Adrenal gland (tissue), 12 donors: ENCODE measurements around the gene FCER1G. TPM values are rescaled to one million over a fixed set of nuclear protein-coding genes. Genes with fewer than 3 reads are reported as not detected.
"Not testable (repeated sequence)": the region's sequence is repeated elsewhere in the genome, so short reads cannot be mapped to it uniquely, and the experiment has no call there.

ENCODE experiments used
- DNase-seq, 7 donors: peaks; one replicate each; pipeline ENCODE4 v3.0.0-alpha.2; 2019 to 2020
- H3K27ac ChIP-seq, 5 donors: fragments of 200-600 bp; sonication (generic) in 4 of 5; 1 replicate in 3 of 5; 2 replicates in 2 of 5; pipeline versions ENCODE4 v1.5.1 to v1.8.0; 2016 to 2020; ENCODE audit warnings: mild to moderate bottlenecking in 1 of 5
- H3K27me3 ChIP-seq: fragments of 200-600 bp; 2 replicates; pipeline ENCODE4 v1.8.0; 2021
- H3K36me3 ChIP-seq, 2 donors: fragments of 200-600 bp; replicated peaks in 1 of 2; 1 replicate in 1 of 2; 2 replicates in 1 of 2; pipeline versions ENCODE4 v1.5.1 to v1.8.0; 2018 to 2022
- H3K4me1 ChIP-seq, 2 donors: fragments of 200-600 bp; replicated peaks in 1 of 2; 1 replicate in 1 of 2; 2 replicates in 1 of 2; pipeline versions ENCODE4 v1.5.1 to v1.8.0; 2018 to 2021
- H3K4me3 ChIP-seq, 4 donors: fragments of 200-600 bp; sonication (generic) in 3 of 4; one replicate each; pipeline ENCODE4 v1.5.1; 2016 to 2018
- H3K9me3 ChIP-seq, 3 donors: fragments of 200-600 bp; sonication (generic) in 1 of 3; replicated peaks in 1 of 3; 1 replicate in 2 of 3; 2 replicates in 1 of 3; pipeline versions ENCODE4 v1.5.1 to v1.8.0; 2016 to 2021
- POLR2A ChIP-seq, 2 donors: fragments of 450-650 bp; IDR thresholded peaks; one replicate each; pipeline ENCODE4 v1.6.1; 2017; ENCODE audit warnings: antibody characterized with exemption in 2 of 2, mild to moderate bottlenecking in 2 of 2, moderate library complexity in 1 of 2
- WGBS, 4 donors: extraction: QIAGEN DNeasy Blood & Tissue Kit in 2 of 4; methylation state at CpG; one replicate each; pipeline versions ENCODE4 v1.1.5 to v1.1.7; 2013 to 2017; 5-methylcytosine and 5-hydroxymethylcytosine counted together
- intact Hi-C, 2 donors: fragments of 100-400 bp; cut with DNase I; formaldehyde crosslinking; loops; one replicate each; pipeline versions ENCODE4 v1.14.1 to v1.15.0; 2022 to 2023
- polyA plus RNA-seq, 3 donors: library from polyadenylated mRNA; stranded (reverse); fragments of 200-250 nt in 2 of 3; fragments of 350-450 nt in 1 of 3; fragmentation: Illumina TruSeq in 1 of 3; extraction: RNeasy Lipid Tissue Mini Kit (QIAGEN cat#74804) in 1 of 3; gene quantifications; one replicate each; pipeline ENCODE4 v1.2.3, GENCODE V29; 2013 to 2014
- total RNA-seq, 9 donors: library from RNA; depleted of rRNA in 4 of 9; stranded (reverse); fragments of >200 nt in 4 of 9; fragments of 120-200 nt in 1 of 9; fragmentation: NEBNext Ultra II Directional in 1 of 9; extraction: Animal tissue kit (Norgen Biotek cat#: 25700) in 1 of 9; gene quantifications; one replicate each; pipeline versions ENCODE4 v1.1.0 to v1.2.4, GENCODE V29; 2013 to 2023
- TF ChIP-seq, protein P1 (sequence below), 6 experiments: fragments of 450-650 bp in 4 of 6; fragments of 200-600 bp in 2 of 6; sonication (generic) in 1 of 6; IDR thresholded peaks; 1 replicate in 5 of 6; 2 replicates in 1 of 6; pipeline versions ENCODE4 v1.5.1 to v1.8.0; 2016 to 2021; ENCODE audit warnings: antibody characterized with exemption in 6 of 6, mild to moderate bottlenecking in 2 of 6, moderate library complexity in 1 of 6
- donor health status: healthy with polysubstance abuse.
- donor health status: Bipolar disorder and iron deficiency.
- donor health status: DM: yes; HTN: yes; CAD: no.
- donor health status: DM: no; HTN: no; CAD: no.
- donor health status: DM: no; HTN: no; CAD: no.
- donor health status: DM: yes; HTN: yes; CAD: no.

Gene FCER1G
- total and polyA plus RNA-seq, 12 donors: 5.5 to 239 (median 116) TPM

DNA sequence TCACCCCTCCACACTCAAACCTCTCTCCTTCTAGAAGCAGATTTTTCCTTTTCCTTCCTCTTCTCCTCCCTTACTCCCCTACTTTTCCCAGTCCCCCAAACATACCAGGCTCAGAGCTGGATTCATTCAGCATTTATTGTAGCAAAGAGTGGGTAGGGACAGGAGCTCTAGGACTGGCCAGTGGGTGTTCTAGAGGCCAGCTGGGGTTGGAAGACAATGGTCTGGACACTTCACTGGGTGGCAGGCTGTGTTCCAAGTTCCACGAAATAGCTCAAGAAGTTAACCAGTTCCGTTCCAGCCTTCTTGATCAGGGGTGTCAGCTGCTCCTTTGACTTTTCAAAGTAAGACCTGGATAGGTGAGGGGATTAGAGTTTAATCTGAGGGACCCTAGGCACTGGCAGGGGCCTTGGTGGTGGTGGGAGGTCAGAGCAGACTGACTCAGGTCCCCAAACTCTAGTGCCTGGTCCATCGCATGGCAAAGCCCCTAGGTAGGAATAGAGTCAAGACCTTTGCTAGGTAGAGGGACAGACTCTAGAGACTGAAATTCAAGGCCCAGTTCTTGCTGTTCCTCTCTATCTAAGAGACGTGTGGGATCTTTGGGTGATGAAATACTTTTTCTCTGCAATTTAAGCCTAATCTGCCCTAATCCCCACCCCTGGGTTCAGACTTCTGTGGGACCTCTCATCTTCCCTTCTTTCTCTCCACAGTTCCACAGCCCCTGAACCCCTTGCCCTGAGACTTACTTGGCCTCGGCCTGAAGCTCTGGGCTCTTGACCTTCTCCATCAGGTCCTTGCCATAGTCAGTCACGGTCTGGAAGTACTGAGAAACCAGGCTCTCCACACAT is 7.3 kb downstream of the FCER1G start:
- 67 to 78% (median 77%) methylated on average over 6 of the region's 6 CpGs for WGBS, 4 donors
- intact Hi-C loops: loop anchor here in 1 of 2 donors (10.0 kb wide), 2 partner anchors 72 to 152 kb away; no protein-coding TSS in a partner anchor
- Histone ChIP-seq H3K9me3 (no peaks in the 10 kb centered on the region), H3K27ac (no peak overlapping the region), H3K4me3 (no peak overlapping the region), H3K27me3 (no peaks in the 10 kb centered on the region), H3K4me1 (peaks cover 5 to 18% of the 10 kb centered on the region in 2 donors), H3K36me3 (no peaks in the 10 kb centered on the region)
- no peak for DNase-seq
- TF ChIP-seq, protein P1, sequence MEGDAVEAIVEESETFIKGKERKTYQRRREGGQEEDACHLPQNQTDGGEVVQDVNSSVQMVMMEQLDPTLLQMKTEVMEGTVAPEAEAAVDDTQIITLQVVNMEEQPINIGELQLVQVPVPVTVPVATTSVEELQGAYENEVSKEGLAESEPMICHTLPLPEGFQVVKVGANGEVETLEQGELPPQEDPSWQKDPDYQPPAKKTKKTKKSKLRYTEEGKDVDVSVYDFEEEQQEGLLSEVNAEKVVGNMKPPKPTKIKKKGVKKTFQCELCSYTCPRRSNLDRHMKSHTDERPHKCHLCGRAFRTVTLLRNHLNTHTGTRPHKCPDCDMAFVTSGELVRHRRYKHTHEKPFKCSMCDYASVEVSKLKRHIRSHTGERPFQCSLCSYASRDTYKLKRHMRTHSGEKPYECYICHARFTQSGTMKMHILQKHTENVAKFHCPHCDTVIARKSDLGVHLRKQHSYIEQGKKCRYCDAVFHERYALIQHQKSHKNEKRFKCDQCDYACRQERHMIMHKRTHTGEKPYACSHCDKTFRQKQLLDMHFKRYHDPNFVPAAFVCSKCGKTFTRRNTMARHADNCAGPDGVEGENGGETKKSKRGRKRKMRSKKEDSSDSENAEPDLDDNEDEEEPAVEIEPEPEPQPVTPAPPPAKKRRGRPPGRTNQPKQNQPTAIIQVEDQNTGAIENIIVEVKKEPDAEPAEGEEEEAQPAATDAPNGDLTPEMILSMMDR (IDR thresholded peaks at IDR 0.05): no peak
- TF ChIP-seq POLR2A (IDR thresholded peaks at IDR 0.05): no peak

DNA sequence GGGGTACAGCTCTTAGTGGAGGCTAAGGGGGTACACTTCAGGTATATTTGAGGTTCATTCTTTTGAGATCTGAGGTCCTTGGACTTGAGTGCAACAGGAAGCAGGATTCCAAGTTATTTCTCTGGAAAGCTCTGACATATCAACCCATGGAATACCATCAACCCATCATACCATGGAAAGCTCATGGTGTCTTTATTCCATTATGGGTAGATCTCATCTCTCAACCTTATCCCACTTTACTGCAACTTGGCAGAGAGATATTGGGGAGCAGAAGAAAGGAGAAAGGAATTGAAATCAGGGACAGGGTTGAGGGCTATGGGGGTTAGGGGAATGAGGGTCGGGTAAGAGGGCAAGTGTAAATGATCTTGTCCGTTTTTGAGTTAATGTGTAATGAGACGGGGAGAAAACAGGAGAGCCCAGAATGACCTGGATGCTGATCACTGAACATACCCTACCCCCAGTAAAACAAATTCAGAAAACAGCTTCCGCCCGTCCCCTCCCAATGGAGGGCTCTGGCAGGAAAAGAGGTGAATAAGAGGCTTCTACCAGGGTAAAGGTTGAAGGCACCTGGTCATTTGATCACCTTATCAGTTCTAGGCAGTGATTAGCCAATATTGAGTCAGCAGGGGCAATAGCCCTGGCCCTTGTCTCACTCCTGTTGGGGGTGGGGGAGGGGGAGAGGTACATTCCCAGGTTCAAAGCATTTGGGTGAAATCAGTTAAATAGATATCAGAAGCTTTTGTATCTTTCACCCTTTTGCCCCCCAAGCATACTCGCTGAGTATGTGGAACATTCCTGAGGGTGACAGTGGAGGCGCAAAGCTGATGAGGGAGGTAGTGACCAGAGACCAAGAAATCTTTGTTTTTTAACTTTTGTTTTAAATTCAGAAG is 9.0 kb downstream of the FCER1G start:
- TF ChIP-seq, protein P1 (IDR thresholded peaks at IDR 0.05): no peak
- no peak for TF ChIP-seq POLR2A (IDR thresholded peaks at IDR 0.05)
- intact Hi-C loops: loop anchor here in 1 of 2 donors (10.0 kb wide), 2 partner anchors 71 to 151 kb away; no protein-coding TSS in a partner anchor

DNA sequence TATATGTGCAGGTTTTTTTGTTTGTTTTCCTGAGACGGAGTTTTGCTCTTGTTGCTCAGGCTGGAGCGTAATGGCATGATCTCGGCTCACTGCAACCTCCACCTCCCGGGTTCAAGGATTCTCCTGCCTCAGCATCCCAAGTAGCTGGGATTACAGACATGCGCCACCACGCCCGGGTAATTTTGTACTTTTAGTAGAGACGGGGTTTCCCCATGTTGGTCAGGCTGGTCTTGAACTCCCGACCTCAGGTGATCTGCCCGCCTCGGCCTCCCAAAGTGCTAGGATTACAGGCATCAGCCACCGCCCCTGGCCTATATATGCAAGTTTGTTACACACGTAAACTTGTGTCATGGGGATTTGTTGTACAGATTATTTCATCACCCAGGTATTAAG is 9.6 kb downstream of the FCER1G start:
- H3K27me3 ChIP-seq, H3K4me3 ChIP-seq, H3K9me3 ChIP-seq, DNase-seq: not testable (repeated sequence)
- Histone ChIP-seq H3K36me3 (peaks cover 0 to 14% of the 10 kb centered on the region in 2 donors), H3K4me1 (peaks cover 5 to 23% of the 10 kb centered on the region in 2 donors), H3K27ac (peak overlapping the region in 1 of 5 donors; percentile 60)
- 84 to 91% (median 90%) methylated on average over 13 of the region's 13 CpGs for WGBS, 4 donors
- intact Hi-C loops: loop anchor here (5.0 to 10.0 kb wide), 5 partner anchors 63 to 158 kb away; partner anchors contain the start of gene CFAP126 (in 1 of the 2)

More for the DNA sequence above, 9.0 kb downstream of the FCER1G start:
- WGBS, 4 donors: 87 to 91% (median 90%) methylated on average over 7 of the region's 7 CpGs
- no peaks in the 10 kb centered on the region for H3K27me3 ChIP-seq
- peaks cover 0 to 9% of the 10 kb centered on the region in 2 donors for H3K36me3 ChIP-seq
- no peaks in the 10 kb centered on the region for H3K9me3 ChIP-seq
- H3K27ac ChIP-seq: no peak overlapping the region
- H3K4me3 ChIP-seq: no peak overlapping the region
- peaks cover 5 to 23% of the 10 kb centered on the region in 2 donors for H3K4me1 ChIP-seq
- DNase-seq: no peak

DNA sequence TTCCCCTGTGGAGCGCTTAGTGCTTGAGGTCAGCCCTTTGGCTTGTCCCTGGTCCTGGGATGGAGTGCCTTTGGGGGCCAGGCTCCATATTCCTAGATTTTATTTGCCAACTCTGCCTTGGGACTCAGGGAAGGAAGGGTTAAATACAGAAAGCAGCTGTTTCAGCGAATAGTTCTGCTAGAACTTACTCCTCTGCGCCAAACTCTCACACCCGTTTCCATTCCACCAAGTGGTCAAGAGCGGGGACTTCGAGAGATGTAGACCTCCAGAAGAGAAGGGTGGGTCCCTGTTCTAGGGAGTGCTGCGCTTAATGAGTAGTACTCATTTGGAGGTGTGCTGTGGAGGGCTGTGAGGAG is 10.1 kb downstream of the FCER1G start:
- Histone ChIP-seq H3K36me3 (peaks cover 0 to 18% of the 10 kb centered on the region in 2 donors), H3K27me3 (no peaks in the 10 kb centered on the region), H3K4me1 (peaks cover 5 to 23% of the 10 kb centered on the region in 2 donors), H3K9me3 (no peaks in the 10 kb centered on the region), H3K4me3 (no peak overlapping the region), H3K27ac (peak overlapping the region in 4 of 5 donors; percentile 14 to 60 (median 36))
- intact Hi-C loops: loop anchor here (5.0 to 10.0 kb wide), 5 partner anchors 62 to 157 kb away; partner anchors contain the start of gene CFAP126 (in 1 of the 2)
- no peak for TF ChIP-seq POLR2A (IDR thresholded peaks at IDR 0.05)
- TF ChIP-seq, protein P1 (IDR thresholded peaks at IDR 0.05): no peak
- WGBS, 4 donors: 65 to 77% (median 74%) methylated on average over 7 of the region's 7 CpGs
- DNase-seq: no peak
